ENCODE results near the gene CCT2. TPM values are rescaled to one million over a fixed set of nuclear protein-coding genes. Genes with fewer than 3 reads are reported as not detected.

The CCT2 gene
- total RNA-seq, 4 donors from 2014 or later = 124 to 153 (median 138) TPM

- in situ Hi-C loops (cut with MboI; ENCODE audit: low sequenced_read_pairs in 4 of 4) (loop anchor here (5.0 to 10.0 kb wide), 4 partner anchors 95 to 215 kb away; partner anchors contain the start of genes YEATS4 (in 4 of the 4) and FRS2 (in 1 of the 4)), intact Hi-C loops (cut with DNase I; ENCODE audit: low total_unique reads) (loop anchor here (1.0 to 2.0 kb wide), 2 partner anchors 100 to 211 kb away; partner anchors contain the start of genes FRS2 and YEATS4)
- Histone ChIP-seq H3K4me3 (no peak overlapping the region), H3K27me3 (no peaks in the 10 kb centered on the region), H3K27ac (no peak overlapping the region), H3K36me3 (peaks cover 5 to 38% of the 10 kb centered on the region in 2 donors), H3K4me1 (no peaks in the 10 kb centered on the region), H3K9me3 (no peaks in the 10 kb centered on the region)
- no peak for ATAC-seq
- no peak for DNase-seq
- TF ChIP-seq CTCF (IDR thresholded peaks at IDR 0.05 in 4 of 5, conservative IDR thresholded peaks at IDR 0.05 in 1 of 5) (no peak), POLR2A (IDR thresholded peaks at IDR 0.05) (no peak)
Observed at GRCh38 chr12:69570000-69570516, 15.2 kb upstream of the CCT2 start.

- H3K4me3 ChIP-seq = no peak overlapping the region
- intact Hi-C loops (cut with DNase I; ENCODE audit: low total_unique reads) (loop anchor here (1.0 to 2.0 kb wide), 3 partner anchors 100 to 212 kb away; partner anchors contain the start of genes FRS2 and YEATS4), in situ Hi-C loops (cut with MboI; ENCODE audit: low sequenced_read_pairs in 4 of 4) (loop anchor here (5.0 to 10.0 kb wide), 4 partner anchors 96 to 216 kb away; partner anchors contain the start of genes YEATS4 (in 4 of the 4) and FRS2 (in 1 of the 4))
- peak in 1 of 2 donors; percentile 83 for ATAC-seq
- no peaks in the 10 kb centered on the region for H3K9me3 ChIP-seq
- H3K4me1 ChIP-seq = no peaks in the 10 kb centered on the region
- DNase-seq = peak in 1 of 2 donors; percentile 29
- H3K27me3 ChIP-seq = no peaks in the 10 kb centered on the region
- H3K27ac ChIP-seq = no peak overlapping the region
- peaks cover 5 to 45% of the 10 kb centered on the region in 2 donors for H3K36me3 ChIP-seq
- TF ChIP-seq POLR2A (IDR thresholded peaks at IDR 0.05) (no peak), CTCF (IDR thresholded peaks at IDR 0.05 in 4 of 5, conservative IDR thresholded peaks at IDR 0.05 in 1 of 5) (peak; percentile 58 to 82 (median 69))
Observed at GRCh38 chr12:69570545-69571399, 14.5 kb upstream of the CCT2 start.

- TF ChIP-seq CTCF (IDR thresholded peaks at IDR 0.05 in 4 of 5, conservative IDR thresholded peaks at IDR 0.05 in 1 of 5) (no peak), POLR2A (IDR thresholded peaks at IDR 0.05) (no peak)
- H3K4me1 ChIP-seq = no peaks in the 10 kb centered on the region
- no peaks in the 10 kb centered on the region for H3K27me3 ChIP-seq
- in situ Hi-C loops (cut with MboI; ENCODE audit: low sequenced_read_pairs in 4 of 4) = loop anchor here in 3 of 4 donors (10.0 to 25.0 kb wide), 3 partner anchors 101 to 738 kb away; partner anchors contain the start of genes YEATS4 (in 2 of the 3) and FRS2 (in 1 of the 3)
- intact Hi-C loops (cut with DNase I; ENCODE audit: low total_unique reads) = no loop called here
- ATAC-seq = no peak
- H3K36me3 ChIP-seq = peaks cover 5 to 45% of the 10 kb centered on the region in 2 donors
- H3K9me3 ChIP-seq = no peaks in the 10 kb centered on the region
- no peak overlapping the region for H3K4me3 ChIP-seq
- no peak overlapping the region for H3K27ac ChIP-seq
- no peak for DNase-seq
Observed at GRCh38 chr12:69575346-69575745, 9.9 kb upstream of the CCT2 start.

GRCh38 chr12:69578283-69578682, 7.0 kb upstream of the CCT2 start:
- TF ChIP-seq CTCF (IDR thresholded peaks at IDR 0.05 in 4 of 5, conservative IDR thresholded peaks at IDR 0.05 in 1 of 5) (no peak), POLR2A (IDR thresholded peaks at IDR 0.05) (no peak)
- DNase-seq = no peak
- Histone ChIP-seq H3K4me1 (no peaks in the 10 kb centered on the region), H3K27ac (no peak overlapping the region), H3K36me3 (peaks cover 0 to 24% of the 10 kb centered on the region in 2 donors), H3K9me3 (no peaks in the 10 kb centered on the region), H3K27me3 (no peaks in the 10 kb centered on the region), H3K4me3 (no peak overlapping the region)
- in situ Hi-C loops (cut with MboI; ENCODE audit: low sequenced_read_pairs in 4 of 4) = loop anchor here in 3 of 4 donors (10.0 to 25.0 kb wide), 3 partner anchors 103 to 741 kb away; partner anchors contain the start of genes YEATS4 (in 2 of the 3) and FRS2 (in 1 of the 3)
- intact Hi-C loops (cut with DNase I; ENCODE audit: low total_unique reads) = no loop called here
- ATAC-seq = no peak
